ENCODE data around the gene SIVA1. TPM values are rescaled to one million over a fixed set of nuclear protein-coding genes. Genes with fewer than 3 reads are reported as not detected.

Gene SIVA1
- total and polyA plus RNA-seq, 2 of the 4 experiments (the other 2 are of a cell fraction), result 166 to 184 TPM

DNA sequence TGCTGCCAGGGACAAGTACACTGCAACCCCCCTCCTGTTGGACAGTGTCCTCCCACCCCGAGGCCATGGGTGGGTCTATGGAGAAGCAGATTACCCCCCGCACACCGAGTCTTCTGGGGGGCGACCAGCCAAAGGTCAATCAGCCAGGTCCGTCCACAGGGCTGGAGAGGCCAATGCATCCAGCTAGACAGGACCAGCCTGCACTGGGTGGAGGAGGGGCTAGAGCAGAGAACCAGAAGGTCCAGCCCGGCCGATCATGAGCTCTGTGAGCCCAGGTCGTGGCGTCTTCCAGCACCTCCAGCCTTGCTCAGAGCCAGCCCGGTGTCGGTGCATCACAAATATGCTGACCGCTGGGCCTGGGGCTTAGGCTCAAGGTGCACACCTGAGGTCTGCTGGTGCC lies 37.1 kb upstream of the SIVA1 start:
- no peaks in the 10 kb centered on the region for H3K9me1 ChIP-seq (ENCODE audit: insufficient read depth, low read length)
- CTCF ChIA-PET, result interaction anchor here (0.6 kb wide), 1 partner anchor 111 kb away, joined by 3 read pairs; no protein-coding TSS in a partner anchor
- H2BK20ac ChIP-seq (ENCODE audit: low read depth, low read length), result no peak overlapping the region
- H3K4ac ChIP-seq (ENCODE audit: low read depth, low read length), result no peak overlapping the region
- dilution Hi-C loops (cut with HindIII; ENCODE audit: low sequenced_read_pairs, unreplicated experiment) (no loop called here), in situ Hi-C loops (cut with MboI; ENCODE audit: low sequenced_read_pairs) (no loop called here), intact Hi-C loops (cut with micrococcal nuclease) (no loop called here)
- POLR2A ChIA-PET (ENCODE audit: unreplicated experiment), result no interaction called here
- 0 out of 2 replicates have a peak, but pooled peaks cover 6% of the 10 kb centered on the region for H4K20me1 ChIP-seq (ENCODE audit: insufficient read depth, low read length)
- no peak overlapping the region for H2BK15ac ChIP-seq (ENCODE audit: low read depth, low read length)
- BruUV-seq (replicated peaks), result no TSS peak
- H3K18ac ChIP-seq (ENCODE audit: low read depth, low read length), result no peak overlapping the region
- peaks cover 70% of the 10 kb centered on the region for H3K36me3 ChIP-seq (ENCODE audit: control insufficient read depth, insufficient read depth, low read length)
- ATAC-seq (ENCODE audit: low read depth) (no peak), DNase-seq (no peak)
- no peak overlapping the region for H2BK120ac ChIP-seq (ENCODE audit: low read depth, low read length)
- H3K14ac ChIP-seq (replicated peaks; ENCODE audit: low read depth, low read length), result no peak overlapping the region
- 92% methylated on average over 5 of the region's 12 CpGs; no CpG with 5 or more reads in 1 of the 2 experiments for WGBS, 2 experiments (ENCODE audit: extremely low coverage in 2 of 2, insufficient read length in 1 of 2)
- H3K79me1 ChIP-seq (ENCODE audit: low read depth in 1 of 2, low read length in 2 of 2), result peaks cover 0 to 2% of the 10 kb centered on the region in 2 experiments; a peak in 1 of 4 replicates
- H4K8ac ChIP-seq (ENCODE audit: low read depth in 2 of 2, low read length in 2 of 2), result no peak overlapping the region
- H3K23ac ChIP-seq (ENCODE audit: low read depth, low read length), result no peak overlapping the region
- H2AK9ac ChIP-seq (replicated peaks; ENCODE audit: low read depth, low read length, poor library complexity), result peak overlapping the region; percentile 71
- TF ChIP-seq RCOR1 (IDR thresholded peaks at IDR 0.05; ENCODE audit: insufficient replicate concordance, low read length), result no peak
- no peak for TF ChIP-seq MAZ (IDR thresholded peaks at IDR 0.05; ENCODE audit: borderline replicate concordance, low read depth, low read length)
- TF ChIP-seq CHD1 (IDR thresholded peaks at IDR 0.05; ENCODE audit: low read depth, low read length), result no peak
- TF ChIP-seq, protein P1, sequence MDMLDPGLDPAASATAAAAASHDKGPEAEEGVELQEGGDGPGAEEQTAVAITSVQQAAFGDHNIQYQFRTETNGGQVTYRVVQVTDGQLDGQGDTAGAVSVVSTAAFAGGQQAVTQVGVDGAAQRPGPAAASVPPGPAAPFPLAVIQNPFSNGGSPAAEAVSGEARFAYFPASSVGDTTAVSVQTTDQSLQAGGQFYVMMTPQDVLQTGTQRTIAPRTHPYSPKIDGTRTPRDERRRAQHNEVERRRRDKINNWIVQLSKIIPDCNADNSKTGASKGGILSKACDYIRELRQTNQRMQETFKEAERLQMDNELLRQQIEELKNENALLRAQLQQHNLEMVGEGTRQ (IDR thresholded peaks at IDR 0.05; ENCODE audit: low read depth, low read length), result no peak
- no peak for TF ChIP-seq FOS (IDR thresholded peaks at IDR 0.05; ENCODE audit: low read depth, low read length)
- TF ChIP-seq MXI1 (IDR thresholded peaks at IDR 0.05; ENCODE audit: borderline replicate concordance, low read depth, low read length), result no peak
- H3K9me3 ChIP-seq (ENCODE audit: control insufficient read depth, insufficient read depth, low read length), result no peaks in the 10 kb centered on the region
- no peak overlapping the region for H4K91ac ChIP-seq (ENCODE audit: insufficient read depth, low read depth, low read length)
- H3K27me3 ChIP-seq (ENCODE audit: control insufficient read depth, insufficient read depth, low read length), result no peaks in the 10 kb centered on the region
- no peaks in the 10 kb centered on the region for H3K4me1 ChIP-seq (ENCODE audit: control insufficient read depth, insufficient read depth, low read length)
- no peak overlapping the region for H3K4me2 ChIP-seq (ENCODE audit: low read depth, low read length)
- no peak overlapping the region for H4K5ac ChIP-seq (ENCODE audit: low read depth, low read length)
- H2AFZ ChIP-seq (replicated peaks; ENCODE audit: low read length, poor library complexity), result peak overlapping the region; percentile 43
- H2BK5ac ChIP-seq (ENCODE audit: low read depth, low read length, poor library complexity, severe bottlenecking), result no peak overlapping the region
- no peak overlapping the region for H2AK5ac ChIP-seq (ENCODE audit: low read depth, low read length)
- no peak overlapping the region for H3K27ac ChIP-seq (ENCODE audit: insufficient read depth, low read length)
- no peak overlapping the region for H3K56ac ChIP-seq (ENCODE audit: extremely low read depth, insufficient read depth, low read length)
- H3K4me3 ChIP-seq (ENCODE audit: insufficient read depth, low read depth, low read length), result no peak overlapping the region
- H3K9ac ChIP-seq (ENCODE audit: low read depth, low read length), result no peak overlapping the region
